ENCODE data around the gene DGCR8.

DGCR8 gene

DNA sequence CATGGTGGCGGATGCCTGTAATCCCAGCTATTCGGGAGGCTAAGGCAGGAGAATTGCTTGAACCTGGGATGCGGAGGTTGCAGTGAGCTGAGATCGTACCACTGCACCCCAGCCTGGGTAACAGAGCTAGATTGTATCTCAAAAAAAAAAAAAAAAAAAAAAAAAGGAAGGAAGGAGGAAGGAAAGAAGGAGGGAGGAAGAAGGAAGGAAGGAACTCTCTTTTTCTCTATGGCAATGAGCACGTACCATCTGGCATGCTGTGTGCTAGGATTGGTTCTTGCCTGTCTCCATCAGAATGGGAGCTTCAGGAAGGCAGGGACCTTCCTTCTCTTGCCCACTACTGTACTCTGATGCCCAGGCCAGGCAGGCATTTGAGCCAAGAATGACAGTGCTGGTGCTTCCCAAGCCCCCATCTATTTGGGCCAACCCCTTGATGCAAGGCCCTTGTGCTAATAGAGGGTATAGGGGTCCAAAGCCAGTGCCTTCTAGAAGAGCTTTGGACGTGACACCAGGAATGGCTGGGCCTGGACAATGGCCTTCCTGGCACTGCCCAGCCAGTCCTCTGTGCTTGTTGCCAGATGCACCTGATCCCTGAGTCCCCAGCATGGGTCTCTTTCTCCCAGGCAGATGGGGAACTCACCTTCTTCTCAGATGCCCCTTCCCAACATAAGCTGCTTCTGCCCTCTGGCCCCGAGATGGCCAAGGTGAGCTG lies 10.6 kb upstream of the DGCR8 start:
- no peak for DNase-seq

DNA sequence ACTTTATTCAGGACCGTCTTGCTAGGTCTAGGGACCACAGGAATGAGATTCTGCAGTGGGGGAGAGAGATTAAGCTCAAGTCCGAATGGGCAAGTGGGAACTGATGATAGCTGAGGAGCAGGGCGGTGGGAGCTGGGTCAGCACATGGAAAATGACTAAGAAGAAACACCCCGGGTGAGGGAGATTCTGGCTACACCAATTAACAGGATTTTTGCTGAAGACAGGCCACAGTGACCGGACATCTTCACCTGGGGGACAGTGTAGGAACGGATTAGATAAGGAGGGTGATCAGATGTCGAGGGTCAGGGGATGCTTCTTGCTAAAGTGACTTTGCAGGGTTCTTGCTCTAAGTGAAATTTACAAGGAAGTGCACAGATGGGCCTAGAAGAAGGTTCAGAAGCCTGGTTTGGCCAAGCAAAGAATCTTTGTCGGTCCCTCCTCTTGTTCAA lies 8.5 kb upstream of the DGCR8 start:
- no peak for DNase-seq

DNA sequence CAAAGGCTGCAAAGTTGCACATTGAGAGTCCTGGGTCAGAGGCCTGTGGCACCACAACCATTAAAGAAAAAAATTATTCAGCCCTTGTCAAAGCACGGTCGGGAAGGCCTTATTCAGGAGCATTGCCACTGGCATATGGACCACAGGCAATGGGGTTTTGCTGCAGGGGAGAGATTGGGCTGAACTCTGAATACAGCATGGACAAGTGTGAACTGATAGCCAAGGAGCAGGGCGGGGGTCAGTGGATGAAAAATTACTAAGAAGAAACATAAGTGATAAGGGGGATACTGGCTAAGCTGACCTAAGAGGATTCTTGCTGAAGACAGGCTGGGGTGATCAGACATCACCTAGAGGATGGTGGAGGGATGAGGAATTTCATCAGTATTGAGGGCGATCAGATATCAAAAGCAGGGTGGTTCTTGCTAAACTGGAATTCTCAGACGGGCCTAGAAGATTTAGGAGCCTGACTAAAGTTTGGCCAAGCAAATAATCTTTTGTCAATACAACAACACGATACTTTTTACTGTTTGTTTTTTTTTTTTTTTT lies 3.3 kb upstream of the DGCR8 start:
- no peak for DNase-seq

DNA sequence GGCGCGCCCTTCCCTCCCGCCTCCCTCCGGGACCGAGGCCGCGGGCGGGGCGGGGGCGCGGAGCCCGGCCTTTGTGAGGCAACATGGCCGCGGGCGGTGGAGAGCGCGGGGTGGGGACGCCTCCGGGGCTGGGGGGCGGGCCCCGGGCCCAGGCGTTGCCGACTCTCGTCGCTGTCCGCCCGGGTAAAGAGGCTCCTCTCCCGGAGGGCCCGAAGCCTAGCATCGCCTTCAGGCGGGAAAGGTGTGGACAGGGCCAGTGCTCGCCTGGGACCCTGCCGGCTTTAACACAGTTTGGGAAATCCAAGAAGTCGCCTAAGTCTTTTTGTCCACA lies 369 bp downstream of the DGCR8 start:
- DNase-seq: no peak

DNA sequence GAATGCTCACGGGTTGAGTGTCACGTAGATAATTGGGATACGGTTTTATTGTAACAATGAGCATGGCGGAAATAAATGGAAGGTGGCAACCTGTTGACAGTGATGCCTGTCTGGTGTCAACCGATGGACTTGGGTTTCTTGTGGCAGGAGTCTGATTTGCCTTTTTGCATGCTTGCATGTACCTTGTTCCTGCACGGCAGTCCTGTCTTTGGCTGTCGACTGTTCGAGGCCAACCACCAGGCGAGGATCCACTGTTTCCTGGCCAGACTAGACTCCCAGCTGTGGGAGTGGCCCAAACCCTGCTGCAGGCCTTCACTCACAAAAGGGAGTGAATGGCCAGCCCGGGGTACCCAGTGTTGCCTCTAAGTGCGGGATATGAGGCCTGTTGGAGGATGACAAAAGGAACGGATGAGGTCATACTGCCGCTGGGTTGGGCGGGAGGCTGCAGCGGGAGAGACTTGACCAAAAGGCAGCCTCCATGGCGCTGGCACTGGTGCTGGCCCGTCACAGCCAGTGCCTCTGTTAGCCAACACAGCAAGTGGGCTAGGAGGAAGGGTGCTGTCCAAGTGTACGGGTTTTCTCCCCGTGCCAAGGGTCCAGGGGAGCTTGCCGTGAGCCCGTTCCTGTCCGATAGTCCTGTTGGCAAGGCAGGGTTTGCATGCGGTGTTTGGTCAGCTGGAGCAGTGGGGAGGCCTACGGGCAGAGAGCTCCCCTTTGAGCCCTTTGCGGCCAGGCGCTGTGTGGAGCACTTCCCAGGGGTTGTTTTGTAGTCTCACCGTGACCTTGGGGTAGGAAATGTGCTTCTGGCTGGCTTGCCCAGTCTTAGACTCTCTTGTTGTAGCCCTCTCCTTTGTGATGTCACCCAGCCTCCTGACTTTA lies 974 bp downstream of the DGCR8 start:
- no peak for DNase-seq

DNA sequence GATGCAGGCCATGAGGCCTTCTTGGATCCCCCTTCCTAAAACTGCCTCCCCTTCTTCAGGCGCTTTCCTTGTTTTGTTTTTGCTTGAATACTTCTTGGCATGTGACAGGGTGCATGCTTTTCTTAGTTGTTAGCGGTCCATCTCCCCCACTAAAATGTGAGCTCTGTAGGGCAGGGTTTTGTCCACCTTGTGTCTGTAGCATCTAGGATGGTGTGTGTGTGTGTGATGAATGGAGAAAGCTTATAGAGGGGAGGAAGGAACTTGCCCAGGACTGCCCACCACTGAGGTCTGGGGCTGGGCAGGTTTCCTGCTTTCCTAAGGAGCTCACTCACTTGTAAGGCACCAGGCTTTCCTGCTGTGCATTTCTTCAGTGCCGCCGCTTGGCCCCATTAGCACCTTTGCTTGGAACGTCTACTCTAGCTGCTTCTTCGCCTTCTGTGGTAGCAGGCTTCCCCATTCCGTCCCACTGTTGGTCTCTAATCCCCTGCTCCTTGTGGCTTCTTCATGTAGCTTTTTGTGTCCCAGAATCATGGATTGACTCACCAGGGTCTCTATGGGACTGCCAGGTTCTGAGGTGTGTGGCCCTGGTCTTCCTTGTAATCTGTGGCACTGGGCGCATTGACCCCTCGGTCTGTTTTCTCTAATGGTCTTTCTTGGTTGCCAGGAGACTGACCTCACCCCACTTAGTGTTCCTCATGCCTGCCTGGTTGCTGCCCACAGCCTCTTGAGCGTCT lies 3.3 kb downstream of the DGCR8 start:
- DNase-seq: no peak

DNA sequence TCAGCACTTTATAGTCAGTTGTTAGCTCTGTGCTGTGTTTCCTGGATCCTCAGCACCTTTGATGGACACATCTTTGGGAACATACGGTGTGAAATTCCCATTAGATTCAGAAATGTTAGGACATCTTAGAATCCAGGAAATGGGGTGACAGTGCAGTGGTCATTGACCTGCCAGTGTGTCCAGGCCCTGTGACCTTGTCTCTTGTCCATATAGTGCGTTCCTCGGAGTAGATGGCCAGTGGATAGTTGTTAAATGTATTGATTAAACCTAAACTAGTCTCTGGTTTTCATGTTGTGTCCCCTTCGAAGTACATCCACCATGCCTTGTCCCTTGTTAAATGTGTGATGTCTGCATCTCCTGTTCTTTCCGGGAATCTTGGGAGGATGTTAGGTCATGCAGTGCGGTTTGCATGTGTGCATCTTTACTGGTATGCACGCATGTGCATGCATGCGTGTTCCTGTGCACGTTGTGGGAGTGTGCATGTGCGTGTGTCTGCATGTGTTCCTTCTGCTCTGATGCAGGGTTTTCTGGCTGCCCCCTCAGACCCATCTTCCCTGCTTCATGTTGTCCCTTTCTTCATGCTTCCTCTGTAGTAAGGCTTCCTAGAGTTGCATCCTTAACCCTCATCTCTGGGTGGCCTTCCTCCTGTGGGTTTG lies 4.0 kb downstream of the DGCR8 start:
- no peak for DNase-seq

DNA sequence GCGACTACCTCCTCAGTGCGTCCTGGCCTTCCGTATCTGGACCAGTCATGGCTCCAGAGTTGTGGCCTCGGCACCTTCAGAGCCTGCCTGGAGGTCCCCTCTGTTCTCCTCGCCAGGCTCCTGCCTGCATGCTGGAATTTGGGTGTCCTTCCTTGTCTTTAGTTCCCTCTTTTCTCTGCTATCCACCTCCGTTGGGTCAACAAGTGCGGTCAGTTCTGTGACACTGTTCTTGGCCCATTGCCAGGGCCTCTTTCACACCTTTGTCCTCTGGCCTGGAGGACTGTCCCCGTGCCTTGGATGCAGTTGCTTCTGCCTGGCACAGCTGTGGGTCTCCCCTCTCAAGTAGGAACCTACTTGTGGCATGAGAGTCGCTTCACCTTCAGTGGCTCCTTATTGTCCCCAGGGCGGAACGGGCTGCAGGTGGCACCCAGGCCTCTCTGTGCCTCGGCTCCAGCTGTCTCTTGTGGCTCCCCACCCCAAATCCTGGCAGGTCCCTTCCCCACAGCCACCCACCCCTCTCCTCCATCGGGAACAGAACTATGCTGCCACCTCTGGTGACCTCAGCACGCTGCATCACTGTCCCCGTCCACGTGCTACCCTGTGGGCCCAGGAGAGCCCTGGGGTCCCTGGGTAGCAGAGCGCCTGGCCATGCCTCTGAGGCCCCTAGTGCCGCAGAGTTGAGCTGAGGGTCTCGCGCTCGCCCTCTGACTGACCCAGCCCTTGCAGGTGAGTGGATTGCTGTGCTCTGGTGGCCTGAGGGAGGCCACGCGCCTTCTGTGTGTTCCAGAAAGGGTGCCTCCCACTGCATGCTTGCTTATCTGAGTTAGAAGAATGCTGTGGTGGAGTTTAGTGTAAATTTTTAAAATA lies 4.7 kb downstream of the DGCR8 start:
- DNase-seq: no peak

DNA sequence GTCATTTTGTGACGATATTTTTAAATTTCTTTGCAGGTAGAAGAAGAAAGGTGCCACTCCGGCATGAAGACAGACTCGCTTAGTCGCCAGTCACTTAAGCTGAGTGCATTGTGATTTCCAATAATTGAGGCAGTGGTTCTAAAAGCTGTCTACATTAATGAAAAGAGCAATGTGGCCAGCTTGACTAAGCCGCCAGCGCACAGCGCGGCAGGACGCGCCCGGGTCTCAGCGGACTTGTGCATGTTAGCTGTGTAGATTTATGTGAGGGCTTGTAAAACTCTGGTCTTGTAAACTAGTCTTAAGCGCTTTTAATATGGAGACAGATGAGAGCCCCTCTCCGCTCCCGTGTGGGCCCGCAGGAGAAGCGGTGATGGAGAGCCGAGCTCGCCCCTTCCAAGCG lies 5.6 kb downstream of the DGCR8 start:
- DNase-seq: no peak

DNA sequence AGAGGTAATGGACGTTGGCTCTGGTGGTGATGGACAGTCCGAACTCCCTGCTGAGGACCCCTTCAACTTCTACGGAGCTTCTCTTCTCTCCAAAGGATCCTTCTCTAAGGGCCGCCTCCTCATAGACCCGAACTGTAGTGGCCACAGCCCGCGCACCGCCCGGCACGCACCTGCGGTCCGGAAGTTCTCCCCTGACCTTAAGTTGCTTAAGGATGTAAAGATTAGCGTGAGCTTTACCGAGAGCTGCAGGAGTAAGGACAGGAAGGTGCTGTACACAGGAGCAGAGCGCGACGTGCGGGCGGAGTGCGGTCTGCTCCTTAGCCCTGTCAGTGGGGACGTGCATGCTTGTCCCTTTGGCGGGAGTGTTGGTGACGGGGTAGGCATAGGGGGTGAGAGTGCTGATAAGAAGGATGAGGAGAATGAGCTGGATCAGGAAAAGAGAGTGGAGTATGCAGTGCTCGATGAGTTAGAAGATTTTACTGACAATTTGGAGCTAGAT lies 6.1 kb downstream of the DGCR8 start:
- no peak for DNase-seq

DNA sequence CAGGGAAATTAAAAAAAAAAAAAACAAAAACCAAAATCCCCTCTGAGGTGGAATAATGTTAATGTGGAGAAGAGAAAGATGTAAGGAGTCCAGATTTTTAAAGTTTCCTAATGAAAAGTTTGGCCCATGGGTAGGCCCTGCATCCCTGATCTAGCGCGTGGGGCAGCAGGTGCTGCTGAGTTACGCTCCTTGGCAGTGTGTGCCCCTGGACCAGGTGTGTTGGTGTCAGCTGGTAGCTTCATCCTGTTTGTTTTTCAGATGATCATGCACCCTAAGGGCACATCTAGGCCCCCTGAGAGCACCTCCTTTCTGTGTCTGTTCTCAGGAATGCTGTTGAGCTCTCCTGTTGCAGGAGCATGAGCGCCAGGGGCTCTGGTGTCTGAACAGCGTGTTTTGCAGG lies 6.7 kb downstream of the DGCR8 start:
- no peak for DNase-seq

DNA sequence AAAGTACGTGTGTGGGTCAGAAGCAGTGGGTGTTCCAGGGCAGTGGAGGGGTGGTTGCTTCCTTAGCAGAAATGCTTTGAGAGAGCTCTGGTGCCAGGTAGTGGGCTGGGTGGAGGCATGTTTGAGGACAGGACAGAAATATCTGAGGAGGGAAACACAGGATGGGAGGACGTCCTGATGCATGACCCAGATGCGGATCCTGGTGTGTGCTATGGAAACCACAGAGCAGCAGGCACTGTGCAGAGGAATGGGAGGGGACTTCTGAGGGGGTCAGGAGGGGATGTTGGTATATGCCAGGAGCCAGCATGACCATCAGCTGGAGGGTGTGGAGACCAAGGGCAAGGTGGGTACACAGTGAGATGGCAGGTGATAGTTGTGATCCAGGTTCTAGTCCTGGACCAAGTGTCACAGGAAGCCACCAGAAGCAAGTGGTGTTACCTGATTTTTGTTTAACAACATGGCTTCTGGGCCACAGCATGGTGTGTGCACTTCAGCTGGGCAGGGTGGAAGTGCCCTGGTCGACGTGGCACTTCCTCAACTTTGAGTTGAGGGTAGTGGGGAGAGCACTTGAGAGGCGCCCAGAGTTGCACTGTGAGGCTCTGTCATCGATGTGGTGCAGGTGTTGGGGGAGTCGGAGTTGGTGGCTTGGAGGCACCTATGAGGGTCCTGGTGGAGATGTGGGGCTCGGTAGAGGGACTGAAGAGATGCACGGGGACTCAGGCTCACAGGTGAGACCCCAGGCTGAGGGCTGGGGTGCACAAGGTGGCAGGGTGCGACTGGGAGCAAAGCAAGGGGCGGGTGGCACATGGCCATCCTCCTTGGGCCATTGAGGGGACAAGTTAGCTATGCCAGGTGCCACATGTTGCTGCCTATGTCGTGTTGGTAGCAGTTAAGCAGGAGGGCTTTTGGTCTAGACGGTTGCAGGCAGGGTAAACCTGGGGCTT lies 7.5 kb downstream of the DGCR8 start:
- DNase-seq: no peak

DNA sequence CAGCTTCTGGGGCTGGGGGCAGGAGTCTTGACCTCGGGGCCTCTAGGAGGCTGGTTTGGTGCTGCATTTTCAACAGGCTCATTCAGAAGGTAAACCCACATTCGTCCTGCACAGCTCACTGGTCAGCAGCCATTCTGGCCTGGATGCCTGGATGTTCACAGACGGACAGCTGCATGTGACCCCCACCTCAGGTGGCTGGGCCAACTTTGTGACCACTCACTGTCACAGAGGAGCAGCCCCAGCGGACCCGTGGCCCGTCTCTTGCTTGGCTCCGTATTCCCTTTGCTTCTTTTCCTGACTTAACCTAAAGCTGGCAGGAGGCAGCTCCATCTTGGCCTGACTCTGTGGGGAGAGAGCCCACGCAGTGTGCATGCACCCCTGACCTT lies 8.2 kb downstream of the DGCR8 start:
- no peak for DNase-seq

DNA sequence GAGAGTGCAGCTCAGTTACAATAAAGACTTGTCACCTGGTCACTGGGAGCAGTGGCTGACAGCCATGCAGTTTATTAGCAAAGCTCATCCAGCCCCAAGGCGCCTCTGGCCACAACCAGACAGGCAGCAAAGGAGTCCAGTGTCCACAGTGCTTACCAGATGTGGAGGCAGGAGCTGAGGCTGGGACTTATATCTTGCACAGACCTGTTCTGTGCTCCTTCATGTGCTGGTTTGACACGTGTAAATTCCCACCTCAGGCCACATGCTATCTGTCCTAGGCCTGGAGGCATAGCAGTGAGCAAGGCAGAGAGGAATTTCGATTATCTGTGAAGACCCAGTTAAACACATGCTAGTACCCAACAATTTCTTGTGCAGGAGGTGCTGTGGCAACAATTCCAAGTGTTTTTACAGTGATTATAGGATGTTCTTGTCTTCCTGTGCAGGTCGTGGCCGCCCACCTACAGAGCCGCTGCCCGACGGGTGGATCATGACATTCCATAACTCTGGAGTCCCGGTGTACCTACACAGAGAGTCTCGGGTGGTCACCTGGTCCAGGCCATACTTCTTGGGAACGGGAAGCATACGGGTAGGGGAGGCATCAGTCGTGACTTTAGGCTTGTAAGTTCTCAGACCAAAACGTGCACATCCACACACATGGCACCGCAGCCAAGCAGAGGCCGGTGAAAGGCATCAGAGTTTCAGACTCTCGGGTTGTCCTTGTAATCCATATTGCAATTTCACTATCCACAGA lies 9.4 kb downstream of the DGCR8 start:
- DNase-seq: no peak

DNA sequence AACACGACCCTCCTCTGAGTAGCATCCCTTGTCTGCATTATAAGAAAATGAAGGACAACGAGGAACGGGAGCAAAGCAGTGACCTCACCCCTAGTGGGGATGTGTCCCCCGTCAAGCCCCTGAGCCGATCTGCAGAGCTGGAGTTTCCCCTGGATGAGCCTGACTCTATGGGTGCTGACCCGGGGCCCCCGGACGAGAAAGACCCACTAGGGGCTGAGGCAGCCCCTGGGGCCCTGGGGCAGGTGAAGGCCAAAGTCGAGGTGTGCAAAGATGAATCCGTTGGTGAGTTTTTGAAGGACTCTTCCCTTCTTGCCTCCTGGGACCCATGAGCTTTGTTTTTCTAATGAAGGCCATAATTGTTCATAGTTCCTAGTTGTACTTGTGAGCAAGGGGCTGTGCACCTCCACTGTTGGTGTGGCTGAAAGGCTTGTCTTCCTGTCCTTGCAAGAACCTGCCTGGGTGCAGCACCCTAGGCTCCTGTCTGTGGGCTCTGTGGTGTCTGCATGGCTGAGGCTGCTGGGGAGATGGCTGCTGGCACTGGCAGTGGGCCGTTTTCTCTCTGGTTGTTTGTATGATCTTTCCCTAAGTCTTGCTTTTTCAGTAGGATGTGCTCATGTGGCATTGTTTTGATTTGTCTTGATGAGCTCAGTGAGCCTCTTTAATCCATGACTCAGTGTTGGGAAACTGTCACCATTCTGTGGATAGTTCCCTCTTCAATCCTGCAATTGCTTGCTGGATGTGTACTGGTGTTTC lies 10.1 kb downstream of the DGCR8 start:
- DNase-seq: no peak

DNA sequence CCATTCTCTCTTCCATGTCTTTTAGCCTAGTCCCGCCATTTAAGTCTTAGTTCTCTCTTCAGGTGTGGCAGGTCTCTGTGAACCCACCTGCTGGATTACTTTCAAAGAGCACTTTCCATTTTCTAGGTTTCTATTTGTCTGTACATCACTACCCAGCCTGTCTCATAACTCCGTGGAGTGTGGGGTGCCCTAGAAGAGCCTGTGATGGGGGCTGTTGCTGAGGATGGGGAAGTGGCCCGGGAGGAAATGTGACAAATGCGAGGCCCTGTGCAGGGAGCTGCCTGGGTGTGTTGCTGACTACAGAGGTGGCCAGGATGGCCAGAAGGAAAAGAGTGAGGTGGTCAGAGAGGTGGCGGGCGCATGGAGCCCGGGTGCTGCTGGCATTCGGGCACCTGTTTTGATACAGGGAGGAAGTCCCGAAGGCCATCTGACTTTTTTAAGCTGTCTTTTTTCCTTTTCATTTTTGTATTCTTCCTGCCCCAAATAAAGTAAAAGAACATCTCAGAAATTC lies 10.7 kb downstream of the DGCR8 start:
- DNase-seq: no peak

DNA sequence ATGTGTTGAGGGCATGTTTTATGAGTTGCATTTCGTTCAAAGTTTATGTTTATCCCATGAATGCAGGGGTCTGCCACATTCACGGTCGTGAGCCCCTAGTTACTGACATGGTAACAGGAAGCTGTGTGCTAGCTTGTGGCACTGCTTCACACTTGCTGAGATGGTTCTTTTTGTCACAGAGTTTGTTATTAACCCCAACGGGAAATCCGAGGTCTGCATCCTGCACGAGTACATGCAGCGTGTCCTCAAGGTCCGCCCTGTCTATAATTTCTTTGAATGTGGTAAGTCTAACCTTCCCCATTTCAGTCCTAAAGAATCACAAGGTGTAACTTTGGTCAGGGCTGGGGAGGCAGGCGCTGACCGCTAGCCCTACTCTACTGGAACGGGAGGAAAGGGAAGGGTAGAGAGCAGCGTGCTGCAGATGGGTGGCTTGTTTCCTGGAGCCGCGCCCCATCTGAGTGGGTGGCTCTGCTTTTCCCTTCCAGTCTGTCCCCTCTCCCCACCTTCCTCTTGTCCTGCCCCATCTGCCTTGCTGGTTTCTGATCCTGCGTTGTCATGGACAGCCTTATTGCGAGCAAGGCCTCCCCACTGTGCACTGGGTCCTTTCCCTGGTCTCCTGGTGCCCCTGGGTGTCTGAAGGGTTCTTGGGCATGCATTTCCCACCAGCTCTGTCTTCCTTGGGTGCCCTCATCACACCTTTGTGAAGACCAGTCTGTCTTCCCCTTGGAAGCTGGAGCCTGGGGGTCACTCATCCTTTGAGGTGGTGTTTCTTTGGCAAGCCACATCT lies 11.8 kb downstream of the DGCR8 start:
- no peak for DNase-seq

DNA sequence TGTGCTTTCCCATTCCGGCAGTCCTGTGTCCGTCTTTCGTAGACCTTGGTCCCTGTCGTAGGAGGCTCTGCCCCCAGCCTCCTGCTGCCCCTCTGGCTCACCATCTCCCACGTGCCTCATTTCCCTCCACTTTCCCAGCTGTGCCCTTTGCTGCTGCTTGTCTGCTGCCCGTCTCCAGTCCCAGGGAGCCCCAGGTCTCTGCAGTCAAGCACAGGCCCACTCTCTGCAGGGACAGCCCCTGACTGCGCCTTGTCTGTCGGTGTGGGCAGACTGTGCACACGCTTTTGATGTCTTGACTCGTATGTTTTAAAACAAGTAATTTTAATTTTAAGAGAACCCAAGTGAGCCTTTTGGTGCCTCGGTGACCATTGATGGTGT lies 12.4 kb downstream of the DGCR8 start:
- no peak for DNase-seq
